Astrocyte (in vitro differentiated cells and primary cell): ENCODE data around the gene SAV1. TPM values are rescaled to one million over a fixed set of nuclear protein-coding genes. Genes with fewer than 3 reads are reported as not detected.

Source experiments
- DNase-seq: peaks from one replicate; pipeline ENCODE4 v3.0.0-alpha.2; 2010; ENCODE audit warnings: low read depth
- FAIRE-seq: peaks from 2 replicates; lab custom pipeline; 2011; peaks lifted over from hg19 to GRCh38; lab: Jason Lieb, UNC
- H2AFZ ChIP-seq: 2 replicates; pipeline ENCODE4 v1.6.0; 2012; ENCODE audit warnings: low read depth, low read length, inconsistent platforms
- H3K27ac ChIP-seq: 2 replicates; pipeline ENCODE4 v1.5.1; 2011; ENCODE audit warnings: low read depth, low read length, inconsistent platforms
- H3K27me3 ChIP-seq: 2 replicates; pipeline ENCODE4 v1.6.0; 2011; ENCODE audit warnings: low read length, inconsistent platforms; ENCODE audit not compliant: insufficient read depth
- H3K36me3 ChIP-seq: 2 replicates; pipeline ENCODE4 v1.5.1; 2011; ENCODE audit warnings: low read length, inconsistent platforms; ENCODE audit not compliant: insufficient read depth
- H3K4me1 ChIP-seq: 2 replicates; pipeline ENCODE4 v1.5.1; 2011; ENCODE audit warnings: low read length, inconsistent platforms; ENCODE audit not compliant: insufficient read depth
- H3K4me2 ChIP-seq: 2 replicates; pipeline ENCODE4 v1.6.0; 2012; ENCODE audit warnings: low read length, inconsistent platforms
- H3K4me3 ChIP-seq: 2 replicates; pipeline ENCODE4 v1.5.1; 2011; ENCODE audit warnings: low read depth, mild to moderate bottlenecking, low read length, inconsistent platforms; ENCODE audit not compliant: insufficient read depth
- H3K79me2 ChIP-seq: 2 replicates; pipeline ENCODE4 v1.6.0; 2012; ENCODE audit warnings: mild to moderate bottlenecking, low read length, inconsistent platforms; ENCODE audit not compliant: insufficient read depth
- H3K9ac ChIP-seq: 2 replicates; pipeline ENCODE4 v1.6.0; 2012; ENCODE audit warnings: mild to moderate bottlenecking, low read length, inconsistent platforms
- H3K9me3 ChIP-seq: 2 replicates; pipeline ENCODE4 v1.5.1; 2012; ENCODE audit warnings: low read depth, mild to moderate bottlenecking, low read length, inconsistent platforms; ENCODE audit not compliant: insufficient read depth
- H4K20me1 ChIP-seq: 2 replicates; pipeline ENCODE4 v1.6.0; 2012; ENCODE audit warnings: low read length, inconsistent platforms; ENCODE audit not compliant: insufficient read depth
- H3K27ac Mint-ChIP-seq: one replicate; pipeline ENCODE4 v1.8.0; 2021; ENCODE audit warnings: mild to moderate bottlenecking, mixed read lengths; ENCODE audit not compliant: unreplicated experiment
- H3K27me3 Mint-ChIP-seq: one replicate; pipeline ENCODE4 v1.8.0; 2021; ENCODE audit warnings: low read depth, mixed read lengths; ENCODE audit not compliant: unreplicated experiment
- H3K36me3 Mint-ChIP-seq: one replicate; pipeline ENCODE4 v1.8.0; 2021; ENCODE audit warnings: low read depth, mixed read lengths; ENCODE audit not compliant: unreplicated experiment
- H3K4me1 Mint-ChIP-seq: one replicate; pipeline ENCODE4 v1.8.0; 2021; ENCODE audit warnings: low read depth, mixed read lengths; ENCODE audit not compliant: unreplicated experiment
- H3K4me3 Mint-ChIP-seq: one replicate; pipeline ENCODE4 v1.8.0; 2021; ENCODE audit warnings: mild to moderate bottlenecking, moderate library complexity, mixed read lengths; ENCODE audit not compliant: unreplicated experiment
- H3K9me3 Mint-ChIP-seq: one replicate; pipeline ENCODE4 v1.8.0; 2021; ENCODE audit warnings: mild to moderate bottlenecking, mixed read lengths; ENCODE audit not compliant: unreplicated experiment
- EZH2 ChIP-seq: IDR thresholded peaks from 2 replicates; pipeline ENCODE4 v1.6.1; 2012; ENCODE audit warnings: mild to moderate bottlenecking, low read length, inconsistent platforms; ENCODE audit not compliant: insufficient read depth
- total RNA-seq: library from RNA; stranded (reverse); gene quantifications from 2 replicates; pipeline ENCODE4 v1.2.1, GENCODE V29; 2021
- TF ChIP-seq, protein P1 (sequence below): IDR thresholded peaks from 2 replicates; pipeline ENCODE4 v1.5.1; 2011; ENCODE audit warnings: low read depth, mild to moderate bottlenecking, inconsistent platforms, low read length, moderate library complexity; ENCODE audit not compliant: insufficient read depth

Gene SAV1
- total RNA-seq, 1 donor from 2014 or later: 26.3 TPM

DNA sequence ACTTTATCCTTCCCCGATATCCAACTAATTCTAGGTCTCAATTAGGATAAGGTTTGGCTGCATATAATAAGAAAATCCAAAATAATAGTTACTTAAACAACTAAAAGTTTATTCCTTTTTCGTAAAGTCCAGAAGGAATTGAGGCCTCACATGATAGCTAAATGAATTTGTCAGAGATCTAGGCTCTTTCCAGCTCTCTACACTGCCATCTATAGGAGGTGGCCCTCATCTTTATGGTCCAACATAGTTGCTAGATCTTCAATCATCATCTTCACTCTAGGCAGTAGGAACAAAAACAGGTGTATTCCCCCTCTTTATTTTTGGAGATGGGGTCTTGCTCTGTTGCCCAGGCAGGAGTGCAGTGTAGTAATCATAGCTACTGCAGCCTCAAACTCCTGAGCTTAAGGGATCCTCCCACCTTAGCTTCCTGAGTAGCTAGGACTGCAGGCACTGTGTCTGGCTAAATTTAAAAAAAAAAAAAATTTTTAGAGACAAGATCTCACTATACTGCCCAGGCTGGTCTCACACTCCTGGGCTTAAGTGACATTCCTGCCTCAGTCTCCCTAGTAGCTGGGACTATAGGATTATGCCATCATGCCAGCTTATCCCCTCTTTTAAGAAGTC, 46.5 kb upstream of the SAV1 start:
- Histone ChIP-seq H3K9me3 (no peaks in the 10 kb centered on the region), H3K27me3 (no peaks in the 10 kb centered on the region), H2AFZ (no peak overlapping the region), H3K4me1 (no peaks in the 10 kb centered on the region), H3K27ac (no peak overlapping the region), H3K4me2 (no peak overlapping the region), H3K4me3 (no peak overlapping the region), H3K36me3 (no peaks in the 10 kb centered on the region), H4K20me1 (no peaks in the 10 kb centered on the region), H3K9ac (no peak overlapping the region), H3K79me2 (no peaks in the 10 kb centered on the region)
- H3K4me3 Mint-ChIP-seq: no peak overlapping the region
- H3K9me3 Mint-ChIP-seq: no peaks in the 10 kb centered on the region
- H3K4me1 Mint-ChIP-seq: no peaks in the 10 kb centered on the region
- TF ChIP-seq, protein P1, sequence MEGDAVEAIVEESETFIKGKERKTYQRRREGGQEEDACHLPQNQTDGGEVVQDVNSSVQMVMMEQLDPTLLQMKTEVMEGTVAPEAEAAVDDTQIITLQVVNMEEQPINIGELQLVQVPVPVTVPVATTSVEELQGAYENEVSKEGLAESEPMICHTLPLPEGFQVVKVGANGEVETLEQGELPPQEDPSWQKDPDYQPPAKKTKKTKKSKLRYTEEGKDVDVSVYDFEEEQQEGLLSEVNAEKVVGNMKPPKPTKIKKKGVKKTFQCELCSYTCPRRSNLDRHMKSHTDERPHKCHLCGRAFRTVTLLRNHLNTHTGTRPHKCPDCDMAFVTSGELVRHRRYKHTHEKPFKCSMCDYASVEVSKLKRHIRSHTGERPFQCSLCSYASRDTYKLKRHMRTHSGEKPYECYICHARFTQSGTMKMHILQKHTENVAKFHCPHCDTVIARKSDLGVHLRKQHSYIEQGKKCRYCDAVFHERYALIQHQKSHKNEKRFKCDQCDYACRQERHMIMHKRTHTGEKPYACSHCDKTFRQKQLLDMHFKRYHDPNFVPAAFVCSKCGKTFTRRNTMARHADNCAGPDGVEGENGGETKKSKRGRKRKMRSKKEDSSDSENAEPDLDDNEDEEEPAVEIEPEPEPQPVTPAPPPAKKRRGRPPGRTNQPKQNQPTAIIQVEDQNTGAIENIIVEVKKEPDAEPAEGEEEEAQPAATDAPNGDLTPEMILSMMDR: peak; percentile 48
- no peak for TF ChIP-seq EZH2
- peaks cover 3% of the 10 kb centered on the region for H3K27me3 Mint-ChIP-seq
- H3K36me3 Mint-ChIP-seq: no peaks in the 10 kb centered on the region
- peak; percentile 16 for DNase-seq
- peak; percentile 86 for FAIRE-seq
- H3K27ac Mint-ChIP-seq: no peak overlapping the region

DNA sequence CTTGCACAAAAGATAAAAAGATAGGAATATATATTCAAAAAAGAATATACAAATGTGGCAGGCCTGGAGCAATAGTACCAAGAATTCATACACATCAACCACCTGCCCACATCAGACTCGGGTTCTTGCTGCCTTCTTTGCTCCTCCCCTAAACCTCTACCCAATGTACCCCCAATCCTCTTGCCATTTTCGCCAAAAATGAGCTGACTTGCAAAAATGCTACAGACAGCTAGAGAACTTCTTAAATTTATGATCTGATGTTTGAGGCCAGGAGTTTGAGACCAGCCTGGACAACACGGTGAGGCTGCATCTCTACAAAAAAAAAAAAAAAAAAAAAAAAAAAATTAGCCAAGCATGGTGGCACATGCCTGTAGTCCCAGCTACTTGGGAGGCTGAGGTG, 42.9 kb upstream of the SAV1 start:
- no peak overlapping the region for H3K4me3 ChIP-seq
- FAIRE-seq: no peak

More for the DNA sequence above, 42.9 kb upstream of the SAV1 start:
- no peaks in the 10 kb centered on the region for H3K9me3 Mint-ChIP-seq
- Histone ChIP-seq H3K36me3 (no peaks in the 10 kb centered on the region), H3K27me3 (no peaks in the 10 kb centered on the region), H3K27ac (no peak overlapping the region), H3K4me2 (no peak overlapping the region), H3K4me1 (no peaks in the 10 kb centered on the region), H3K9me3 (no peaks in the 10 kb centered on the region), H4K20me1 (no peaks in the 10 kb centered on the region), H2AFZ (no peak overlapping the region), H3K79me2 (no peaks in the 10 kb centered on the region), H3K9ac (no peak overlapping the region)
- H3K4me1 Mint-ChIP-seq: no peaks in the 10 kb centered on the region
- H3K36me3 Mint-ChIP-seq: no peaks in the 10 kb centered on the region
- TF ChIP-seq, protein P1: no peak
- TF ChIP-seq EZH2: no peak
- no peak overlapping the region for H3K27ac Mint-ChIP-seq
- no peak overlapping the region for H3K4me3 Mint-ChIP-seq
- no peak for DNase-seq
- peaks cover 3% of the 10 kb centered on the region for H3K27me3 Mint-ChIP-seq
